ENCODE data around the gene NANOS1.

Gene NANOS1, protein sequence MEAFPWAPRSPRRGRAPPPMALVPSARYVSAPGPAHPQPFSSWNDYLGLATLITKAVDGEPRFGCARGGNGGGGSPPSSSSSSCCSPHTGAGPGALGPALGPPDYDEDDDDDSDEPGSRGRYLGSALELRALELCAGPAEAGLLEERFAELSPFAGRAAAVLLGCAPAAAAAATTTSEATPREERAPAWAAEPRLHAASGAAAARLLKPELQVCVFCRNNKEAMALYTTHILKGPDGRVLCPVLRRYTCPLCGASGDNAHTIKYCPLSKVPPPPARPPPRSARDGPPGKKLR

DNA sequence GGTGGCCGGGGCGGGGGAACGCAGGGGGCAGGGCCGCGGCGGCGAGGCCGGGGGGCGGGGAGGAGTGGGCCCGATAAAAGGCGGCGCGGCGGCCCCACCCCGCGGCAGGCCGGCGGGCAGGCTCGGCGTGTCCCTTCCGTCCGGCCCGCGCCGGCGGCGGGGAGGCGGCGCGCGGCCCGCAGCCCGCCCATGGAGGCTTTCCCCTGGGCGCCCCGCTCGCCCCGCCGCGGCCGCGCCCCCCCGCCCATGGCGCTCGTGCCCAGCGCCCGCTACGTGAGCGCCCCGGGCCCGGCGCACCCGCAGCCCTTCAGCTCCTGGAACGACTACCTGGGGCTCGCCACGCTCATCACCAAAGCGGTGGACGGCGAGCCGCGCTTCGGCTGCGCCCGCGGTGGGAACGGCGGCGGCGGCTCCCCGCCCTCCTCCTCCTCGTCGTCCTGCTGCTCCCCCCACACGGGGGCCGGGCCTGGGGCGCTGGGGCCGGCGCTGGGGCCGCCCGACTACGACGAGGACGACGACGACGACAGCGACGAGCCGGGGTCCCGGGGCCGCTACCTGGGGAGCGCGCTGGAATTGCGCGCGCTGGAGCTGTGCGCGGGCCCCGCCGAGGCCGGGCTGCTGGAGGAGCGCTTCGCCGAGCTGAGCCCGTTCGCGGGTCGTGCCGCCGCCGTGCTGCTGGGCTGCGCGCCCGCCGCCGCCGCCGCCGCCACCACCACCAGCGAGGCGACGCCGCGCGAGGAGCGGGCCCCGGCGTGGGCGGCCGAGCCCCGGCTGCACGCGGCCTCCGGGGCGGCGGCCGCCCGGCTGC, at the start of gene NANOS1:
TSS of gene NANOS1 (plus strand) at position 102 of the 808 bp plus-strand sequence. CDS start at position 190, 88 bp downstream.
- no peak for DNase-seq

DNA sequence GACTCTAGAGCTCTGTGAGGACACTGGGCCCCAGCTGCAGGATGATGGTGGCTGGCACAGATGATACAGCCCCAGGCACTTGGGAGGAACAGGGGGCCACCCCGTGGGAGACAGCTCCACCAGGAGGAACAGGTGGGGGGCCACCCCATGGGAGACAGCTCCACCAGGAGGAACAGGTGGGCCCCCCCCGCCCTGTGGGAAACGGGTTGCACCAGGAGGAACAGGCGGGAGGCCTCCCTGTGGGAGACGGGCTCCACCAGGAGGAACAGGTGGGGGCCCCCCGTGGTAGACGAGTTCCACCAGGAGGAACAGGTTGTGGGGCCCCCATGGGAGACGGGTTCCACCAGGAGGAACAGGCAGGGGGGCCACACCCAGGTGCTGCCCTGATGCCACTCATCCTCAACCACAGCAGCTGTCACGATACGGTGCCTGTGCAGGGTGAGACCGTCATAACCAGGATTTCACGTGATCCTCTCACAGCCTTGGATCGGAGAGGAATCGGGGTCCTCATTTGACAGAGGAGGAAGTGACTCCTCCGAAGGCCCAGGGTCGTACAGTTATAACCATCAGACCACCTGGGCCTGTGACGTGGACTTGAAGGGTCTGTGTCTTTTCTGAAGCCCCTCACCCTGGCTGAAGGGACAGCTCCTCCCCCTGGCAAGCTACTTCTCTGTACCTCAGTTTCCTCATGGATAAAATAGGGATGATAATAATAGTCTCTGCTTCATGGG, 49.2 kb upstream of the NANOS1 start:
- no peak for DNase-seq

DNA sequence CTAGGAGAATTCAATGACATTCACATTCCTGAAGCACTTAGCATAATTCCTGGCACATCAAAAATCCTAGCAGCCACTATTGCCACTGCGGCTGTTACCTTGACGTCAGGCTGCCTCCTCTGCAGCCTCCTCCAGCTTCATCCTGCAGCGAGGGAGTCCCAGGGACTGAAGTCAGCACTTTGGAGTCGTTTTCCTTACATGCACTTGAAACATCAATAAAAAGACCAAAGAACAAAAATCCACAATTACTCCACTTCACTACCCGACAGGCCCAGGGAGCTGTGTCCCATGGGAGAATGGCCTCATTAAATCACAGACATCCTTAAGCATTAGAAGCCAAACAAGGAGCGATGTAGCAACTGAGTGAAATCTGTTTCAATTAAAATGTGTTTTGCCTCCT, 48.6 kb upstream of the NANOS1 start:
- DNase-seq = no peak

DNA sequence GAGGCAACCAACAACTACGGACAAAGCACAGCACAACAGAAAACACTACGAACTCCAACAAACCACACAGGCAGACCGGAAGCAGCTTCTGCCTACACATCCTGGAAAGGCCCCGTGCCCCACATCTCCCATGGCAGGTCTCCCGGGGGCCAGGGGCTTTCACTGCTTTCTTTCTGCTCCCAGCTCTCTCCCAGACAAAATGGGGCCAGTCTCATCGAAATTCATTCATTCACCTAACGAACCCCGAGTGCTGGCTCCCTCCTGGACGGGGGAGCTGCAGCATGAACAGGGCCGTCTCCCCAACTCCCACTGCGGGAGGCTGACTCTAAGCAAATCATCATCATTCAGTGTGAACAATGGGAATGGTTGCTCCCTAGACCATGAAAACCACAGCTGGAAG, 47.6 kb upstream of the NANOS1 start:
- no peak for DNase-seq

DNA sequence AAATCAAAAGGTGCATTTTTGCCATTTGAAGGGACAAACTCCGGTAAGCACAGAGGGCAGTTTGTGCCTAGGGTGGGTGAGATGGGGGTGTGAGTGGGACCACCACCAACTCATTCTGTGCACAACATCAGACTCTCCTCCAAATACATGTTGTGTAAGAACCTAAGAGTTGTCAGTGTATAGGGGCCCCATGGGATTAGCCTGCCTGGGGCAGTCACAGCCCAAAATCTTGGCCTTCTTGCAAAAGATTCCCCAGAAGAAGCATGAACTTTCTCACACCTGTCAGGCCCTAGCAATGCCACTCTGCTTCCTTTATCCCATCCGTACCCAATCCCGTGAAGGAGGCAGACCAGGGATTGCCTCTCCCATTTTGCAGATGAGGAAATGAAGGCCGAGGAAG, 47.1 kb upstream of the NANOS1 start:
- no peak for DNase-seq

DNA sequence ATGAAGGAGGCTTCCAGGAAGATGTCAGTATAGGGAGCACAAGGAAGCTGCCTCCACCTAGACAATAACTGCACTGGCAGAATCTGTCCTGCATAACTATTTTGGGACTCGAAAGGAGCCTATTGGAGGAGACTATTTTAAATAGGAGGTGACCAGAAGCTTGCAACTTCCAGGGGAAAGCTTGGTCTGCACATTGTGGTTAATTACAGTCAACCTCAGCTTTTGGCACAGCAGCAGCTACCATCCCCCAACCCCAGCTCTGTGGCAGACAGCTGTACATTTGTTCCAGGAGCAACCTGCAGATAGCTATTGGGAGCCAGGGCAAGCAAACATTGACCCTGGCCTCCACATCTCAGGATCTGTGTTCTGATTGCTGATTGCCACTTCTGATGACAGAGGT, 46.3 kb upstream of the NANOS1 start:
- DNase-seq = no peak

DNA sequence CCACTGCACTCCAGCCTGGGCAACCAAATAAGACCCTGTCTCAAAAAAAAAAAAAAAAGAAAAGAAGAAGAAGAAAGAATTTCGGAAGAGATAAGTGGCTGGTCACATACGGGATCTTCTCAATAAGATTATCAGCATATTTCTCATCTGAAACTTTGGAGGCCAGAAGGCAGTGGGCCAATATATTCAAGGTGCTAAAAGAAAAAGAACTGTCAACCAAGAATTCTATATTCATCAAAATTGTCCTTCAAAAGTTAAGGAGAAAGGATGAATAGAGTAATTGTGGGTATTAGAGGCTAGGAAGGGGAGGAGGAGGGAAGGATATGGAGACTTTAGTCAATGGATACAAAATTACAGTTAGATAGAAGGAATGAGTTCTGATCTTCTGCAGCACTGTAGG, 43.9 kb upstream of the NANOS1 start:
- no peak for DNase-seq

DNA sequence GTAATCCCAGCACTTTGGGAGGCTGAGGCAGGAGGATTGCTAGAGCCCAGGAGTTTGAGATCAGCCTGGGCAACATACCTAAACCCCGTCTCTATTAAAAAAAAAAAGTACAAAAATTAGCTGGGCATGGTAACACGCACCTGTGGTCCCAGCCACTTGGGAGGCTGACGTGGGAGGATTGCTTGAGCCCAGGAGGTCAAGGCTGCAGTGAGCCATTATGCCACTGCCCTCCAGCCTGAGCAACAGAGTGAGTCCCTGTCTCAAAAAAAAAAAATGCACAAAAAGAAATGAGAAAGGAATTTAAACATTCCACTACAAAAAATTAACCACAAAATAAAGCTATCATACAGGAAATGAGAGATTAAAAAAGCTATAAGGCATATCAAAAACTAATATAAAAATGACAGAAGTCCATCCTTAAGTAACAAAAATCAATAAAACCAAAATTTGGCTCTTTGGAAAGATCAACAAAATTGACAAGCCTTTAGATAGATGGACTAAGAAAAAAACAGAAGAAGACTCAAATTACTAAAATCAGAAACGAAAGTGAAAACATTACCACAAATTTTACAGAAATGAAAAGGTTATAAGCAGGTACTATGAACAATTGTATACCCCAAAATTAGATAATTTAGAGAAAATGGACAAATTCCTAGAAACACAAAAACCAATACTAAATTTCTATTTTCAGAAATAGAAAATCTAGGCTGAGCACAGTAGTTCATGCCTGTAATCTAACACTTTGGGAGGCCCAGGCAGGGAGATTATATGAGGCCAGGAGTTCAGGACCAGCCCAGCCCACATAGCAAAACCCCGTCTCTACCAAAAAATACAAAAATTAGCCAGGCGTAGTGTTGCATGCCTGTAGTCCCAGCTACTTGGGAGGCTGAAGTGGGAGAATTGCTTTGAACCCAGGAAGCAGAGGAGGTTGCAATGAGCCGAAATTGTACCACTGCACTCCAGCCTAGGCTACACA, 42.4 kb upstream of the NANOS1 start:
- no peak for DNase-seq

DNA sequence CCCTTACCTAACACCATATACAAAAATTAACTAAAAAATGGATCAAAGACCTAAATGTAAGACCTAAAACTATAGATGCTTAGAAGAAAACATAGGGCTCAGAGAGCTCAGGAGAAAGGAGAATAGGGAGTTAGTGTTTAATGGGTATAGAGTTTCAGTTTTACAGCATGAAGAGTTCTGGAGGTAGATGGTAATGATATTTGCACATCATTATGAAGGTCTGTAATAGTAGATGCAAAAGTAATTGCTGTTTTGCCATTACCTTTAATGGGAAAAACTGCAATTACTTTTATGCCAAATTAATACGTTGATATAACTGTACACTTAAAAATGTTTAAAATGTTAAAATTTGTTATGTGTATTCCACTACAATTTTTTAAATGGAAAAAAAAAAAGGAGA, 39.2 kb upstream of the NANOS1 start:
- DNase-seq = no peak

DNA sequence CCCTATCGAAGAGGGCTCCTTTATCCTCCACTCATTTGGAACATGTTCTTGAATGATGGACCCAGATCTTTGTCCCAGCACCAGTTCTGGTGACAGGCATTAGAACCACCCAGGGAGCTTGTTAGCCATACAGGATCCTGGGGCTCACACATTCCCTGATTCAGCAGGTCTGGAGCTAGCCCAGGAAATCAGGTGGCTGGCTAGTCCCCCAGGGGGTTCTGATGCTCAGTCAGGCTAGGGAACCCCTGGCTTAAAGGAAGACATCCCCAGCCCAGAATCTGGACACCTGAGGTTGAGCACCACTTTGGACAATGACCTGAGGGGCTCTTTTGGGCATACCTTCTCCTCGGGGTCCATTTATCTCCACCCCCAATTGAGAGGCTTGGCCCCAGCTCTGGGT, 37.0 kb upstream of the NANOS1 start:
- no peak for DNase-seq

DNA sequence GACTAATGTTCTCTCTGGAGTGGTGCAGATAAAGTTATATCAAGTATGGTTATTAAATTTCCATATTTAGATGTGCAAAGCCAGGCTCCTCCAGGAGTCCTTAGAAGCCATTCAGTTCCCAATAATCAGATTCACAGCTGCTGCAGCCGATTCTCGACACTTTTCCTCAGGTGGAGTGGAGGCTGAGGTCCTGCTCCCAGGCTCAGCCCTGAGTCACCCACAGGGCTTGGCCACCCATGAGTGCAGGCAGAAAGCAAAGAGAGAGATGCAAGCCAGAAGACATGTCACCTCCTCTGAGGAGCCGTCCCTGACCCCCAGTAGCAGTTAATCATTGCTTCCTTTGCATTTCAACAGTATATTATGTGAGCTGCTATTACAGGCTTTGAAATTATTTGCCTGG, 36.3 kb upstream of the NANOS1 start:
- no peak for DNase-seq

DNA sequence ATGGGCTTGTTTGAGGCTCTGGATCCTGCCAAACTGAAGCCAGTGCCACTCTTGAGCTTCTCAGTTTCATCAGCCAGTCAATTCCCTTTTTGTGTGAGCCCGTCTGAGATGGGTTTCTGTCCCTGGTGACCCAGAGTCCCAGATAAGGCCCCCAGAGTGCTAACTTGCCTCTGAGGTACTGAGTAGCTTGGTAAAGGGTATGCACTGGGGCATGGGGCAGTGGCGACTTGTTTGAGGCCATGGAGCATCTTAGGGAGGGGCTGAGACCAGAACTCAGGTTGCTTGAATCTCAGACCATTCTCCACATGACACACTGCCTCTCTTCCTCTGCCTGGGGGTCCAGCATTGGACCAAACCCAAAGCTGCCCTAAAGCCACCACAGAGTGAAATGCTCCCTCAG, 35.2 kb upstream of the NANOS1 start:
- DNase-seq = no peak

DNA sequence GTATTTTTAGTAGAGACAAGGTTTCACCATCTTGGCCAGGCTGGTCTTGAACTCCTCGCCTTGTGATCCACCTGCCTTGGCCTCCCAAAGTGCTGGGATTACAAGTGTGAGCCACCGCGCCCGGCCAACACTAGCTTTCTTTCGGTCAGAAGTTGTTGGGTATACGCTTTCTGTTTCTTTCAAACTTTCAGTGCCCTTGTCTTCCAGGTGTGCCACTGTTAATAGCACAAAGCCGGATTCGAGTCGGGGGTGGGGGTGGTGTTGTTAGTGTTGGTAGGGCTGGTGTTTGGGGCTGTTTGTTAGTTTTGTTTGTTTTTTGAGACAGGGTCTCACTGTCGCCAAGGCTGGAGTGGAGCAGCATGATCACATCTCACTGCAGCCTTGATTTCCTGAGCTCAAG, 33.8 kb upstream of the NANOS1 start:
- DNase-seq = no peak

DNA sequence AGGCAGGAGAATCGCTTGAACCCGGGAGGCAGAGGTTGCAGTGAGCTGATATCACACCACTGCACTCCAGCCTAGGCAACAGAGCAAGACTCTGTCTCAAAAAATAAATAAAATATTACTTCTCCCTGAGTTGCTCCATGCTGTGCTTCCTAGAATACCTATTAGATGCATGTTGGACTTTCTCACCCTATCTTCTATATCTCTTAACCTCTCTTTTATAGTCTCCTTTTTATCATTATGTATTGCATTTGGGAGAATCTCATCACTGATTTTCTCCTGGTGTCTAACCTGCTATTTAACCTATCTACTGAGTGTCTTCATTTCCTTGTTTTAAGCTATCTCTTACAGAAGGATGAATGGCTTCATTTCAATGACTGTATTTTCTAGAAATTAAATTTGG, 32.1 kb upstream of the NANOS1 start:
- DNase-seq = no peak

DNA sequence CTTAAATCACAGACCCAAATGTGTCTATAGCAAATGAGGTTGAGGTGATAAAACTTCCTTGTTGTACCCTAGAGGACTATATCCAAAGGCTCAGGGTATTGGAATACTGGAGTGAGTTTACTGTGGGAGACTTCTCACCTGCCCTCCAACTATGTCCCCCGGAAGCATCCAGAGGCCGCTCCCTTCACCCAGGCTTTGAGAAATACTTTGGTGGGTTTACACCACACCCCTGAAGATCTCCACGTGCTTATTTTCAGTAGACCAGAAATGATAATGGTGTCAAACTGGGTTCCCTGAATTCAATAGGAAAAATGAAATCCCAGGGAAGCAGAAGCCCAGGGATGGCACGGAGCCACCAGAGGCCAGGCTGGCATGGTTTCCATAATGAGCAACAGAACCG, 31.3 kb upstream of the NANOS1 start:
- DNase-seq = no peak

DNA sequence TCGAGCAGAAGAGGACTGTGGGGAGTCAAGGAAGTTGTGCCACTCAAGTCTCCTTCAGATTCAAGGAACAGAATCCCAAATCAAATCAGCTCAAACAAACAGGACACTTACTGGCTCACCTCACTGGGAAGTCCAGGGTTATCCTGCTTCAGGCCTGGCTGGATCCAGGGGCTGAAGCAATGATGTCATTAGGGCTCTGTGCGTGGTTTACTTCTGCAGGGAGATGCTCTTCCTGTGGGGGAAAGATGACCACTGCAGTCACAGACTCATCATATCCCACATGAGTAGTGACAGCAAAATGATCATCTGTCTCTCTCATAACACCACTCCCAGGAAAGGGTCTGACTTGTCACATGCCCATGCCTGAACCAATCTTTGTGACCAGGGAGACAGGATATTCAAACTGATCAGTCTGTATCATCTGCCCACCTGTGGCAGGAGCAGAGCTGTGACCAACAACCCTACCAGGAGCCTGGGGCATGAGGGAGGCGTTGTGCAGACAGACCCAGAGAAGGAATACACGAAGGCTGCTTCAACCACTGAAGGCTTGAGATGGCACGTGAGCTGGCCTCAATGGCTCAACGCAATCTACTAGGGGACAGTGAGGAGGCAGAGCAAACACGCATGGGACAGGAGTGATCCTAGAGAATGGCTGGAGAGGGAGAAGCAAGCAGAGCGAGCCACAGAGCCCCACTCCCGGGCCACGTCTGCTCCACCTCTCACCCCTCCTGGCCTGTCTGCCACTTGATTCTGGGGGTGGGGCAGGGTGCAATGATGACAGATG, 27.6 kb upstream of the NANOS1 start:
- no peak for DNase-seq

DNA sequence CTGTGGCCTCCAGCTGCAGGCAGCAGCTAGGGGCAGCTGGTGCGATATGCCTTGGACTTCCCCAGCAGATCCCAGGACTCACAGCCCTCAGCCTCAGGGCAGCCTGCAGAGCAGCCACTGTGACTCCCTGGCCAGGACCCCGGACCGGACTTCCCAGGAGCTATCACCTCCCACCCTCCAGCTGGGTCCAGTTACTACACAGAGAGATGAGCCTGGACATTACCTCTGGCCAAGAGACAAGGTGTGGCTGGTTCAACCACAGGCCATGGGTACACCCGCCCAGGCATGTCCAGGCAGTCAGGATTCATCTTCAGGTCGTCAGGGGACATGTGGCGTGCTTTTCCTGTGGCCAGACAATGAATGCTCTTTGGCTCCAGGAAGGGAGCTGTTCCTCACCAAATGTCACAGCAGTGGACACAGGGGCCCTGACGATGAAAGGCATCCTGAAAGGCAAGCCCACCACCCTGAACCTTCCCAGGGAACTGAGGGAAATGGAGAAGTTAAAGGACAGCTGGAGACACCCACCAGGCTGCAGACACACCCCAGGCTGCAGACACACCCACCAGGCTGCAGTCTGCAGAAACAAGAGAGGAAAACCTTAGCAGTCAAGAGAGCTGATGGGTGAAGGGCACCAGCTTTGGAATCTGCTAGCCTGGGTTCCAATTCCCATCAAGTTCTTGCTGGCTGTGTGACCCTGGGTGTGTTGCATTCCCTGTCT, 25.8 kb upstream of the NANOS1 start:
- DNase-seq = no peak

DNA sequence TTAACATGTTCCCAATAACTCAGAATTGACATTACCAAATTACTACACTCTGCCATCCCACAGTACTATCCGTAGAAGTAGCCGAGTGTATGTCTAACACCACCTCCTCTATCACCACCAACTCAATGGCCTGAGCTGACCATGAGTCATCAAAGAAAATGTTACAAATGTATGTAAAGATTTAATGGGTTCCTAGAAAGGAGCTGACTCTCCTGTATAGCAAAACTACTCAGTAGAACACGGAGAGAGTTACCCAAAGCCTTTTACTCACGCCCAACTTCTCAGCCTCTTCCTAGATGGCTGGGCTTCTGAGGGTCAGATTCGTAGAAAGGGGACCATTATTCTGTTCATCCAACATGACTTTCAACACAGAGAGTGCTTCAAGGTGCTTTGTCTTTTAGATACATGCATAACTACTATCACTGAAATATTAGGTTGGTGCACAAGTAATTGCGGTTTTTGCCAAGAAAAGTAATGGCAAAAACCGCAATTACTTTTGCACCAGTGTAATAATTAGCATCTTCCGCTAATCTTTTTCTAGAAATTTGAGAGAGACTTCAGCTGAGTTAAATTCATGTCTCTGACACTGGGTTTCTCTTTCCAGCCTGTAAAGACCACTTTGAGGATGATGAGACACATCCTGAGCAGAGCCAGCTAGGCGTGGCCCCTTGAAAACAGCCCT, 24.0 kb upstream of the NANOS1 start:
- DNase-seq = no peak

DNA sequence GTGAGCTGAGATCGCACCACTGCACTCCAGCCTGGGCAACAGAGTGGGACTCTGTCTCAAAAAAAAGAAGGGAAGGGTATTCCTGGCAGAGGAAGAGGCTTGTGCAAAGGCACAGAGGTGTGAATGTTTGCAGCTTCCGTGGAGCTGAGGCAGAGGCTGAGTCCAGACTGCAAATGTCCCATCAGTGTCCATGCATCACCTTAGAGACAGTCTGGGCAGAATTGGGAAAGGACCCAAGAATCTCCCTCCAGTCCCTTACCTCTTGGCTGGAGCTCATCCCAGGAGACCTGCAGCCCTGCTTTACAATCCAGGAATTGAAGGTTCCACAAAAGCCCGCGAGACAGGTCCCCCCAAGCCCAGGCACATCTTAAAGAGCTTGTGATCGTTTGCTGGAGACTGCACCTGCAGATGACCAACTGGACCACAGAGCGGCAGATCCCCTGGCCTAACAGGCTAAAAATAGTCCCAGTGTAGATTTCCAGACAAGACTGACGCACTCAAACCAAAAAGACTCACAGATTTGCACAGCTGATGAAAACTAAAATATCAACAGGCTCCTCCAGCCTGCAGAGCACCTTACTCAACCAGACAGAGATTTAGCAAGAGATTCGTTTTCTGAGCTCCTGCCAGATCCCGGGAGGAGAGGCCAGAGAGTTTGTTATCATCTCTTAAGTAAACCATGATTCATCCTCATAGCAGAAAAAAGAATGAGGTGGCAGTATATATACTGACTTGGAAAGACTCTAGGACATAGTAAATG, 22.9 kb upstream of the NANOS1 start:
- no peak for DNase-seq

DNA sequence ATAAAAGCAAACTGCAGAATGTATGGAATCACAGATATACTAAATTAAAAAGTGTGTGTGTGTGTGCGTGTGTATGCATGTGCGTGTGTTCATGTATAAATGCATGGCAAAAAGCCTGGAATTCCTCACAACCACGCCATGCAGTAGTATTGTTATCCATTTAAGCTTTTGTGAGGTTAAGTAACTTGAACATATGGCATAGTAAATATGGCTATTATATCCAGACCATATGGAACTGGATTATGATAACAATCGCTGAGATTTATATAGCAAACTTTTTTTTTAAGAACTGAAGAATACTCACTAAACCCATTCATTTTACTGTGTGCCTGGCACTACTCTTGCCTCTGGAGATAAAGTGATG, 22.3 kb upstream of the NANOS1 start:
- DNase-seq = no peak
